HepG2 (cell line): ENCODE results near the gene RPUSD2. TPM values are rescaled to one million over a fixed set of nuclear protein-coding genes. Genes with fewer than 3 reads are reported as not detected.

Experiments
- ATAC-seq: fragments of 200-7000 bp; cut with Tn5 transposase; 3 replicates; pipeline ENCODE4 v1.9.1; 2020; ENCODE audit warnings: mild to moderate bottlenecking, moderate library complexity
- BruUV-seq: library from RNA; stranded (reverse); fragments of 400-500 nt; replicated peaks from 2 replicates; lab custom pipeline; 2021; lab: Mats Ljungman, UMichigan
- CTCF ChIA-PET: fragments of 300-600 bp; formaldehyde crosslinking; extraction: SDS; loops from one replicate; lab custom pipeline; 2021; ENCODE audit warnings: low total read pairs, inconsistent platforms, low intra/inter-chr PET ratio; lab: Yijun Ruan, JAX
- POLR2A ChIA-PET: fragments of 350-600 bp; sonication (Branson Sonifier 250); formaldehyde crosslinking; loops from one replicate; lab custom pipeline; 2020; ENCODE audit warnings: antibody characterized with exemption, inconsistent platforms; lab: Yijun Ruan, JAX
- DNase-seq: peaks from one replicate; pipeline ENCODE4 v3.0.0-alpha.2; 2015; ENCODE audit warnings: low spot score
- FAIRE-seq: peaks from 3 replicates; lab custom pipeline; 2011; peaks lifted over from hg19 to GRCh38; lab: Jason Lieb, UNC
- H2AFZ ChIP-seq: one replicate; pipeline ENCODE4 v1.6.1; 2011; ENCODE audit warnings: low read length, inconsistent platforms
- H3K27ac ChIP-seq: fragments of 300-600 bp; 3 replicates; pipeline ENCODE4 v1.8.0; 2011; ENCODE audit warnings: mixed run types, mild to moderate bottlenecking, mixed read lengths, low read length, inconsistent platforms; ENCODE audit not compliant: insufficient read depth; ENCODE audit errors: extremely low read length
- H3K27me3 ChIP-seq, 2 experiments: fragments of 200-600 bp in 1 of 2; 2 replicates in 1 of 2; 3 replicates in 1 of 2; pipeline versions ENCODE4 v1.6.0 to v1.8.0; 2011; ENCODE audit warnings: low read length in 2 of 2, mild to moderate bottlenecking in 2 of 2, moderate library complexity in 2 of 2, inconsistent platforms in 1 of 2; ENCODE audit not compliant: insufficient read depth in 2 of 2, control insufficient read depth in 1 of 2
- H3K36me3 ChIP-seq, 2 experiments: fragments of 200-600 bp in 1 of 2; replicated peaks in 1 of 2; 2 replicates in 1 of 2; 3 replicates in 1 of 2; pipeline versions ENCODE4 v1.5.1 to v1.8.0; 2011; ENCODE audit warnings: low read length in 2 of 2, inconsistent platforms in 1 of 2; ENCODE audit not compliant: insufficient read depth in 2 of 2, control insufficient read depth in 1 of 2
- H3K4me1 ChIP-seq: 2 replicates; pipeline ENCODE4 v1.5.1; 2012; ENCODE audit warnings: low read length, inconsistent platforms; ENCODE audit not compliant: insufficient read depth
- H3K4me2 ChIP-seq: 2 replicates; pipeline ENCODE4 v1.6.0; 2011; ENCODE audit warnings: low read depth, low read length, inconsistent platforms
- H3K4me3 ChIP-seq, 3 experiments: fragments of 200-600 bp in 1 of 3; sonication (generic), shearing (Covaris generic) in 1 of 3; replicated peaks in 1 of 3; 2 replicates each; pipeline ENCODE4 v1.5.1; 2011 to 2016; ENCODE audit warnings: low read length in 3 of 3, inconsistent platforms in 2 of 3, low read depth in 2 of 3, mild to moderate bottlenecking in 2 of 3, control low read depth in 1 of 3, mixed read lengths in 1 of 3; ENCODE audit not compliant: insufficient read depth in 1 of 3
- H3K79me2 ChIP-seq: one replicate; pipeline ENCODE4 v1.6.1; 2011; ENCODE audit warnings: low read length, inconsistent platforms; ENCODE audit not compliant: insufficient read depth
- H3K9ac ChIP-seq: 2 replicates; pipeline ENCODE4 v1.6.0; 2011; ENCODE audit warnings: mild to moderate bottlenecking, low read depth, low read length, inconsistent platforms; ENCODE audit not compliant: insufficient read depth
- H3K9me3 ChIP-seq: 2 replicates; pipeline ENCODE4 v1.5.1; 2012; ENCODE audit warnings: mild to moderate bottlenecking, low read length
- H4K20me1 ChIP-seq: 2 replicates; pipeline ENCODE4 v1.6.0; 2011; ENCODE audit warnings: inconsistent platforms, mild to moderate bottlenecking, low read length, moderate library complexity; ENCODE audit not compliant: insufficient read depth
- DNMT1 ChIP-seq: sonication (generic); formaldehyde crosslinking; IDR thresholded peaks from 2 replicates; pipeline ENCODE4 v1.5.1; 2020; ENCODE audit warnings: mild to moderate bottlenecking, missing genetic modification reagents
- RFX1 ChIP-seq: fragments of 450-650 bp; IDR thresholded peaks from 2 replicates; pipeline ENCODE4 v1.6.1; 2017
- SNRNP70 ChIP-seq: fragments of 200-400 bp; formaldehyde crosslinking; IDR thresholded peaks from 2 replicates; pipeline ENCODE4 v1.6.1; 2017; ENCODE audit warnings: mild to moderate bottlenecking, low read depth, low read length, moderate library complexity
- ZNF24 ChIP-seq: fragments of 450-650 bp; IDR thresholded peaks from 2 replicates; pipeline ENCODE4 v1.6.1; 2017; ENCODE audit warnings: antibody characterized with exemption, mild to moderate bottlenecking
- ZNF790 ChIP-seq: sonication (generic); formaldehyde crosslinking; IDR thresholded peaks from 2 replicates; pipeline ENCODE4 v1.8.0; 2022; ENCODE audit warnings: missing genetic modification reagents, mild to moderate bottlenecking, borderline replicate concordance
- WGBS: methylation state at CpG from one replicate; pipeline ENCODE4 v1.1.6; 2017; ENCODE audit warnings: low lambda C conversion rate; 5-methylcytosine and 5-hydroxymethylcytosine counted together
- in situ Hi-C: cut with HindIII; loops from 2 replicates; pipeline ENCODE4 v1.10.0; 2017; ENCODE audit warnings: low pct_unique_long_range_greater_than_20kb; ENCODE audit not compliant: extremely low pct_ligation_motif_present
- intact Hi-C: fragments of 100-400 bp; cut with micrococcal nuclease; formaldehyde crosslinking; loops from one replicate; pipeline ENCODE4 v1.10.0; 2022; ENCODE audit not compliant: unreplicated experiment
- polyA plus RNA-seq, 8 experiments: library from polyadenylated mRNA; depleted of rRNA in 3 of 8; stranded (reverse) in 7 of 8; unstranded in 1 of 8; fragments of >200 nt; fragmentation: Illumina TruSeq in 4 of 8; extraction: Trizol in 4 of 8; gene quantifications; 2 replicates each; pipeline versions ENCODE4 v1.2.1 to v1.2.3, GENCODE V29; 2011 to 2016; ENCODE audit warnings: low read depth in 4 of 8, missing spikeins in 1 of 8, mixed read lengths in 1 of 8; ENCODE audit not compliant: insufficient read depth in 1 of 8
- total RNA-seq, 5 experiments: library from RNA; depleted of rRNA; stranded (reverse); fragments of >200 nt; fragmentation: Illumina TruSeq; extraction: Trizol; gene quantifications; 2 replicates each; pipeline ENCODE4 v1.2.3, GENCODE V29; 2016; ENCODE audit warnings: low read depth in 1 of 5
- TF ChIP-seq, protein P1 (sequence below): IDR thresholded peaks from 2 replicates; pipeline ENCODE4 v1.6.1; 2016; ENCODE audit warnings: mild to moderate bottlenecking, missing biosample characterization, missing genetic modification reagents
- TF ChIP-seq, protein P2 (sequence below): sonication (generic); formaldehyde crosslinking; IDR thresholded peaks from 2 replicates; pipeline ENCODE4 v1.4.0; 2020; ENCODE audit warnings: missing genetic modification reagents, low read depth, mild to moderate bottlenecking, borderline replicate concordance
- TF ChIP-seq, protein P3 (sequence below): sonication (generic); formaldehyde crosslinking; IDR thresholded peaks from 2 replicates; pipeline ENCODE4 v1.5.1; 2020; ENCODE audit warnings: mild to moderate bottlenecking, moderate library complexity, missing genetic modification reagents

Gene RPUSD2
- total and polyA plus RNA-seq, 2 of the 13 experiments (the other 11 are each of a cell fraction or from before 2014, with no cell fraction given) = 8.6 to 14.5 TPM

DNA sequence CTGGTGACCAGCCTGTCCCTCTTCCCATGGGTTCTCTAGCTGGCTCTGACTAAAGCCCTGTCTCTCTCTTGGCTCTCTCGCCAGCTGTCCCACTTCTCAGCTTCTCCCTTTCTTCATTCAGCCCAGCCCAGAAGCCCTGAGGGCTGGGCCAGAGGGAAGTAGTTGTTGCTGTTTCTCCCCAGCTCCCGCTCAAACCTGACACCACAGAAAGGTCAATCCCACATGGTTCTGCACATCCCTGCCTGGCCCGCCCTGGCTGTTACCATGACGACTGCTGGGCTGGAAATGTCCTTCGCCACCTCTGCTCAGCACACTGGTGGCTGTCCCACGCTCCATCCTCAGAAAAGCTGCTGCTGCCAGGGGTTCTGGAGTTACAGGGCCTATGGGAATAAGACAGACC lies 30.1 kb upstream of the RPUSD2 start:
- no peak overlapping the region for H3K4me2 ChIP-seq
- H3K4me3 ChIP-seq = no peak overlapping the region
- H3K27ac ChIP-seq = no peak overlapping the region
- DNase-seq = no peak
- in situ Hi-C loops = no loop called here
- no peak for FAIRE-seq
- H3K79me2 ChIP-seq = no peaks in the 10 kb centered on the region
- POLR2A ChIA-PET = no interaction called here
- no peak overlapping the region for H2AFZ ChIP-seq
- no peaks in the 10 kb centered on the region for H3K36me3 ChIP-seq
- H3K9ac ChIP-seq = no peak overlapping the region
- no peaks in the 10 kb centered on the region for H3K4me1 ChIP-seq
- TF ChIP-seq ZNF24 (no peak), RFX1 (peak; percentile 38; the same call in 1 of the 2 replicates), SNRNP70 (no peak), ZNF790 (CRISPR knock-in tag) (no peak)
- TF ChIP-seq, protein P1, sequence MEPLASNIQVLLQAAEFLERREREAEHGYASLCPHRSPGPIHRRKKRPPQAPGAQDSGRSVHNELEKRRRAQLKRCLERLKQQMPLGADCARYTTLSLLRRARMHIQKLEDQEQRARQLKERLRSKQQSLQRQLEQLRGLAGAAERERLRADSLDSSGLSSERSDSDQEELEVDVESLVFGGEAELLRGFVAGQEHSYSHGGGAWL (CRISPR knock-in tag) = no peak
- TF ChIP-seq, protein P2, sequence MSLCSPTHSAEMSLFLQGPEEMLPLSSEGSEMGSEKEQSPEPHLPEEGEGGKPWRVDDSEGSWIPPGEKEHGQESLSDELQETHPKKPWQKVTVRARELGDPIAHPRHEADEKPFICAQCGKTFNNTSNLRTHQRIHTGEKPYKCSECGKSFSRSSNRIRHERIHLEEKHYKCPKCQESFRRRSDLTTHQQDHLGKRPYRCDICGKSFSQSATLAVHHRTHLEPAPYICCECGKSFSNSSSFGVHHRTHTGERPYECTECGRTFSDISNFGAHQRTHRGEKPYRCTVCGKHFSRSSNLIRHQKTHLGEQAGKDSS (CRISPR knock-in tag) = no peak
- TF ChIP-seq, all 625 proteins: peak for 1
- intact Hi-C loops = no loop called here
- ATAC-seq = no peak
- WGBS = 92% methylated on average over 6 of the region's 6 CpGs
- Histone ChIP-seq H4K20me1 (no peaks in the 10 kb centered on the region), H3K9me3 (no peaks in the 10 kb centered on the region), H3K27me3 (no peaks in the 10 kb centered on the region)
- CTCF ChIA-PET = no interaction called here
- BruUV-seq = no TSS peak

DNA sequence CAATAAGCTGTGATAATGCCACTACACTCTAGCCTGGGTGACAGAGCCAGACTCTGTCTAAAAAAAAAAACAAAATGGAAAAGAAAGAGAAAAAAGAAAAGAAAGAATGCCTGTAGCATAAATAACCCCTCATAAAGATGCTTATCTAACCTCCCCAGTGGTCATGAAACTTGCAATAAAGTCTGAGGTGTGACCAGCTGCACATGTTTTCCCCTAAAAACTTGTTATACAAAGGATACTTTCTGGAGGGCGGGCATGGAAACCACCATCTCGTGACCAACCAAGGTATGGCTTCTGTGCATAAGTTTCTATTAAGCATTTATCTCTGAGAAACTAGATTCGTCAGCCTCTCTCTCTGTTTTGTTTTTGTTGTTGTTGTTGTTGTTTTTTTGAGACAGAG lies 26.0 kb upstream of the RPUSD2 start:
- ATAC-seq (no peak), DNase-seq (no peak), FAIRE-seq (no peak)
- Histone ChIP-seq H3K36me3 (peaks cover 0 to 5% of the 10 kb centered on the region in 2 experiments; a peak in 1 of 5 replicates), H3K79me2 (no peaks in the 10 kb centered on the region), H2AFZ (no peak overlapping the region), H3K4me1 (no peaks in the 10 kb centered on the region), H4K20me1 (no peaks in the 10 kb centered on the region), H3K4me3 (no peak overlapping the region), H3K27me3 (no peaks in the 10 kb centered on the region), H3K4me2 (no peak overlapping the region), H3K9me3 (no peaks in the 10 kb centered on the region), H3K9ac (no peak overlapping the region), H3K27ac (no peak overlapping the region)
- TF ChIP-seq DNMT1 (CRISPR knock-in tag) = no peak
- TF ChIP-seq, protein P3, sequence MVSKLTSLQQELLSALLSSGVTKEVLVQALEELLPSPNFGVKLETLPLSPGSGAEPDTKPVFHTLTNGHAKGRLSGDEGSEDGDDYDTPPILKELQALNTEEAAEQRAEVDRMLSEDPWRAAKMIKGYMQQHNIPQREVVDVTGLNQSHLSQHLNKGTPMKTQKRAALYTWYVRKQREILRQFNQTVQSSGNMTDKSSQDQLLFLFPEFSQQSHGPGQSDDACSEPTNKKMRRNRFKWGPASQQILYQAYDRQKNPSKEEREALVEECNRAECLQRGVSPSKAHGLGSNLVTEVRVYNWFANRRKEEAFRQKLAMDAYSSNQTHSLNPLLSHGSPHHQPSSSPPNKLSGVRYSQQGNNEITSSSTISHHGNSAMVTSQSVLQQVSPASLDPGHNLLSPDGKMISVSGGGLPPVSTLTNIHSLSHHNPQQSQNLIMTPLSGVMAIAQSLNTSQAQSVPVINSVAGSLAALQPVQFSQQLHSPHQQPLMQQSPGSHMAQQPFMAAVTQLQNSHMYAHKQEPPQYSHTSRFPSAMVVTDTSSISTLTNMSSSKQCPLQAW (CRISPR knock-in tag) = no peak
- CTCF ChIA-PET = no interaction called here
- no TSS peak for BruUV-seq
- POLR2A ChIA-PET = no interaction called here
- intact Hi-C loops (no loop called here), in situ Hi-C loops (no loop called here)
- WGBS = 84% methylated on average over 3 of the region's 3 CpGs
